Uterus (tissue), 2 donors: ENCODE data around the gene PGF.

Source experiments
- CTCF ChIP-seq, 4 experiments: fragments of 200-600 bp in 2 of 4; fragments of 450-650 bp in 2 of 4; sonication (generic) in 2 of 4; IDR thresholded peaks; one replicate each; pipeline ENCODE4 v1.5.1; 2016 to 2019; ENCODE audit warnings: antibody characterized with exemption in 4 of 4, mild to moderate bottlenecking in 2 of 4, moderate library complexity in 1 of 4
- POLR2A ChIP-seq, 2 donors: fragments of 450-650 bp; IDR thresholded peaks; one replicate each; pipeline ENCODE4 v1.6.1; 2016; ENCODE audit warnings: antibody characterized with exemption in 2 of 2, mild to moderate bottlenecking in 1 of 2, moderate library complexity in 1 of 2

GRCh38 chr14:74949859-74950573 is 5.4 kb downstream of the PGF start:
- no peak for TF ChIP-seq CTCF (IDR thresholded peaks at IDR 0.05)
- no peak for TF ChIP-seq POLR2A (IDR thresholded peaks at IDR 0.05)
